Cortex of kidney (tissue), 1 donor: Measurements from ENCODE around the gene INSM1.

Experiments used
- DNase-seq: peaks from one replicate; lab custom pipeline; 2025; lab: John Stamatoyannopoulos, UW

Gene INSM1

GRCh38 chr20:20362774-20363433, 5.0 kb upstream of the INSM1 start:
- no peak for DNase-seq

- no peak for DNase-seq
These were observed 4.5 kb upstream of the INSM1 start for GRCh38 chr20:20363434-20363798.

DNA sequence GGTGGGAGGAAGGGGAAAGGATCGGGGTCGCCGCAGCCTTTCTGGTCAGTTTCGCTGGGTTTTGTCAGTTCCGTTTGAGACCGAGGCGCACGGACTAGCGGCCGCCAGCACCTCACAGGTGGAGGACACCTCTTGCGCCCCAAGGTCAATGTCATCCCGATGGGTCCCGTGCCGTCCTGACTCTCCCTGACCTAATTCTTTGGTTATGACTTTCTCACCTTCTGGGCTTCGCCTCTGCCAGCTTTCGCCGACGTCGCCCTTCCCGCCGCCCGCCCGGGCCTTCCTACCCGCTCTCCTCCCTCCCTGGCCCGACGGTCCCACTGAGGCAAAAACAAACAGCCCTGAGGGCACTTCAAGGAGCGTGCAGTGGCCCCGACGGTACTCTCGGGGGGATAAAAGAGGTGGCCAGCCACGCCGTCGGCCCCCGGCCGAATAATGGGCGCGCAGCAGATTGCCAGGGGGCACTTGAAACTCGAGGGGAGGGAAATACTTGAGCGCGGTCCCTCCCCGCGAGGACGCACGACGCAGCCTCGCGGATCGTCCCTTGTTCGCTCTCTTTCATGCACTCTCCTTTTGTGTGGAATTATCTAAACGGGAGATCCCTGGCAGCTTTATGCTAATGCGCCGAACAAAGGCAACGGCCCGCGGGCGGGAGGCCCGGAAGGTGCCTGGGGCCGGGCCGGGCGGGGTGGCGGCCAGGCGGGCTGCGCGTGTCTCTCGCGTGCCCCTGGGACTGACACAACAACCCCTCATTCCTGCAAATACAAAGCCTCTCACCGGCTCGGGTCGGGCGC, 3.9 kb upstream of the INSM1 start:
- no peak for DNase-seq

- no peak for DNase-seq
These were observed 3.1 kb upstream of the INSM1 start for GRCh38 chr20:20364593-20365479.

DNA sequence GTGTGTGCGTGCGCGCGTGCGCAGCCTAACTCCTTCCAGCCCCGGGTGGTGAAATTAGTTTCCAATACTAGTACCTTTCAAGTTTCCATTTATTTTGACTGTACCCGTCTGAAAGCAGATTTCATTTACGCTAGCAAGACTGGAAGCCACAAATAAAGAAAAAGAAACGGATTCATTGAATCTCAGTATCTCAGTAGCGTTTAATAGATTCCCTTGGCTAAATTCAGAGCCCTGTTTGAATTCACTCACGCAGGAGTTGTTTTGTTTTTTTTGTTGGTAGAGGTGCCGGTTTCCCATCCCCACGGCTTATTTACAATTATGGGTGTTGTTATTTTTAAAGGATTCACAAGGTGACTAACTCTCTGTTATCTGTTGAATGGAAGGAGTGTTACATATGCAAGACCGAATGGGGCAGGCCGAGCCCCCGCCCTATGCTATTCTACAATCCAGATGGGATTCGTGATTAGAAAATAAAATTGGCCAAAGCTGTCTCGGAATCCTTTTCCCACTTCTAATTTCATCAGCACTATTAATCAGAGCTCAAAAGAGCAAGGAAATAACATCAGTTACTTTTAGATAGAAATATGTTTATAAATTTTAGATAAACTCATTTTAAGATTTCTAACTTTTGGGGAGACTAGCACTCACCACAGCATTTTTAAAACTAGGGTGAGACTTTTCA, 2.3 kb upstream of the INSM1 start:
- no peak for DNase-seq

DNA sequence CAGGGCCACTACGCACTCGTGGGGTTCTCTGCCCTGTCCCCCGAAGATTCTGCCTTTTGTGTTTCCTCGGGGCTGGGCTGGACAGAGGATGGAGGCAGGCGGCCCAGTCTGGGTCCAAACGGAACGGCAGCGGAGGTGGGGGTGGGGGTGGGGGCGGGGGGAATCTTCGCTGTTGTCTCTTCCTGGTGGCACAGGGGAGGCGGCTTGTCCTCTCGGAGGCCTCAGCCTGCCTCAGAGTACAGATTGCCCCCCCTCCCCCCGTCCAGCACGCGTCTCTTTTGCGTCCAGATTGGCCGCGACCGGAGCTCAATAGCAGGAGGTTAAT, 1.4 kb upstream of the INSM1 start:
- no peak for DNase-seq

GRCh38 chr20:20366876-20367574, 879 bp upstream of the INSM1 start:
- no peak for DNase-seq

- DNase-seq: no peak
These were observed 730 bp downstream of the INSM1 start for GRCh38 chr20:20368418-20369249.

GRCh38 chr20:20369250-20370093, 1.6 kb downstream of the INSM1 start:
- DNase-seq: no peak

DNA sequence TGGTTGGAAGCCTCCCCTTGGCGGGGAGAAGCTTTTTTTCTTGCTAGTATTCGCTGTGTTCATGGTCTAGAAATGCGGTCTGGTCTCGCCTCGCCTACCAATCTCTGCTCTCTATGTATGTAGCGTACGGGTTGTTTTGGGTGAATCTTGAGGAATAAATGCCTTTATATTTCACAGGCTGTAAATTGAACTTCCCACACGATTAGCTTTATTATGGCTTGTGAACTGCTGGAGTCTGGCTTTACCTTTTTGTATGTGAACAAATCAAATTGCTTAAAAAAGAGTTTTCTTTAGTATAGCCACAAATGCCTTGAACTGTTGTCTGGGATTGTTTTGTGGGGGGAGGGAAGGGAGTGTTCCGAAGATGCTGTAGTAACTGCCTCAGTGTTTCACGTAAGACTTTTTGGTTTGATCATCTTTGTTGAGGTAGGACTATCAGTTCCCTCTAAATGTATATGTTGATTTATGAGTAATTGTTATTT, 2.2 kb downstream of the INSM1 start:
- no peak for DNase-seq

GRCh38 chr20:20371083-20371482, 3.2 kb downstream of the INSM1 start:
- DNase-seq: no peak

DNA sequence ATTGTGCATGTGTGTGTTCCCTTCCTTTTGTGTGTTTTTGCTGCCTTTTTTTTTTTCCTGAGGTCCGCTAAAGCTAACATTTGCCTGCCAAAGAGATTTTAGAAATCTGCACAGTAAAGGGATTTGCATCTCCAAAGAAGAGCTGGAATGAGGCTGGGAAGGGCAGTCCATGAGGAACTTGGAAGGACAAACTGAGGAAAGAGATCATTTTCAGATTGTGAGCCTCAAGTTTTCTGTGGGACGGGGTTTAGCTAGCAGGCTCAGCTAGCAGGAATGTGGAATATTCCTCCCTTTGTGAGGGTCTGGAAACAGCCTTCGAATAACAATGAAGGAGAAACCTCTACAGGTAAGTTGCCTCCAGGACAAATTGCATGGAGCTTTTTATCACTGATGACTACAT, 3.8 kb downstream of the INSM1 start:
- no peak for DNase-seq

GRCh38 chr20:20373091-20373571, 5.2 kb downstream of the INSM1 start:
- no peak for DNase-seq

GRCh38 chr20:20375862-20376261, 8.0 kb downstream of the INSM1 start:
- no peak for DNase-seq

DNA sequence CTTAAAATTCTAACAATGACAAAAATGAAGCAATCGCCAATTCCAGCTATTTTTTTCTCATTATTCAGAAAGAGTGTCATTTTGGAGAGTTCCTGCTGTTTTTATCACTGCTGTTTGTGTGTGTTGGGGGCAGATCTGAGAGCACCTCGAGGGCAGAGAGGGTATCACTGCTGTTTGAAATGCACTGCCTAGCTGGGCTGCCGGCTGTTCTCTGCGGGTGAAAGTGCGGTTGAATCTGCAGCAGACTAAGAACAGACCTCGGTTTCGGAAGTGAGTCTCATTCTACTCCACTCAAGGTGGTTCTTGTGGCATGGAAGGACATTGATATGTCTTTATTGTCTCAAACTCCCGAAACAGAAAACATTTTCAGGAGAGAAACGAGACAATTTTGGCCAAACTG, 18.3 kb downstream of the INSM1 start:
- no peak for DNase-seq

GRCh38 chr20:20390393-20390792, 22.5 kb downstream of the INSM1 start:
- no peak for DNase-seq

DNA sequence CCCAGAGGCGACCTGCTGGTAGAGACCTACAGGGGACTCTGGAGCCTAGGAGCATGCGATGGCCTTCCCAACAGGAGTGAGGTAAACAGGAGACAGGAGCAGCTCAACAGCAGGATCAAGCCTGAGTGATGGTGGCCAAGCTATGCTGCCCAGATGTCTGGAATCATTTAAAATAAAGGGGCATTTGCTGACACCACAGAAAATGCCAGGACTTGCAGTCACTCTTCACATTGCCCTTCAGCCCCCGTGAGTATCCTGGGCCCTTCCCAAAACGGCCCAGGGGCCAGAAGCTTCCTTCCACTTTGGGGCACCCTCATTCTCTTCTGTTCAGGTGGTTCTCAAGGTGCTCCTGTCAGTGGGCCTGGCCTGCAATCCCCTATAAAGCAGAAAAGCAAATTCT, 23.2 kb downstream of the INSM1 start:
- DNase-seq: no peak

- no peak for DNase-seq
These were observed 23.9 kb downstream of the INSM1 start for GRCh38 chr20:20391766-20392165.
